Measurements from ENCODE around the gene NINL. TPM values are rescaled to one million over a fixed set of nuclear protein-coding genes. Genes with fewer than 3 reads are reported as not detected.

Gene NINL
- total RNA-seq: 5.8 and 6.9 TPM in 2 replicates

DNA sequence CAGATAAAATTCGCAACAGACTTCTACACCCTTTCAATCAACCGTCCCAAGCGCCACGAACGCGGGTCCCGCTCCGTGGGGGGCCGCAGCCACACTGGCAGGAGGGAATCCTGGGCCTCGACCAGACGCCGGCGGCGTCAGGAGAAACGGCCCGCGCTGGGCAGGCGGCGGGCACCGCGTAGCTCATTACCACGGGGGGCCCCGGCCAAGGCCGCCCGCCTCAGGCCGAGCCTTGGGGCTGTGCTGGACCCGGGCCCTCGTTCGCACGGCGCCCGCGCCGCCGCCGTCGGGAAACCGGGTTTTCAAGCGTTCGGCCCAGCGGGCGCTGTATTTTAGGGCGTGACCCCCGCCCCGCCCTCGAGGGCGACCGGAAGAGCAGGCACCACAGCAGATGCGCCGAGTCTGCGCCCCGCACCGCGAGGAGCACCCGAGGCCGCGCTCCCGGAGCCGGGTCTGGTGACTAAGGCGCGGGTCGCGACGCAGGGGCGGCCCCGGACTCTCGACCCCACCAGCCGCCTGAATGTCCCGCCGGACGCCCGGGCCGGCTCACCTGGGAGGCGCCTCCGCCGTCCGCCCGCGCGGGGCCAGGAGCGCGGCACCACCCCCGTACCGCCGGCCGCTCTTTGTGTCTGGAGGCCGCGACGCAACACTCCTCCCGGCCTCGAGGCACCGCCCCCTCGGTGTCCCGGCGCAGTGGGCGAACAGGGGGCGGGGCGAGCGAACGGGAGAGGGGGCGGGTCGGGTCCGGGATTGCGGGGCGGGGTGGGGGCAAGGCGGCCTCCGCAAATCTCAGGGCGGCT lies at the start of gene NINL:
Gene NINL (minus strand): TSS at position 627 of the 800 bp plus-strand sequence. CDS start 58,944 bp downstream, outside the sequence.

DNA sequence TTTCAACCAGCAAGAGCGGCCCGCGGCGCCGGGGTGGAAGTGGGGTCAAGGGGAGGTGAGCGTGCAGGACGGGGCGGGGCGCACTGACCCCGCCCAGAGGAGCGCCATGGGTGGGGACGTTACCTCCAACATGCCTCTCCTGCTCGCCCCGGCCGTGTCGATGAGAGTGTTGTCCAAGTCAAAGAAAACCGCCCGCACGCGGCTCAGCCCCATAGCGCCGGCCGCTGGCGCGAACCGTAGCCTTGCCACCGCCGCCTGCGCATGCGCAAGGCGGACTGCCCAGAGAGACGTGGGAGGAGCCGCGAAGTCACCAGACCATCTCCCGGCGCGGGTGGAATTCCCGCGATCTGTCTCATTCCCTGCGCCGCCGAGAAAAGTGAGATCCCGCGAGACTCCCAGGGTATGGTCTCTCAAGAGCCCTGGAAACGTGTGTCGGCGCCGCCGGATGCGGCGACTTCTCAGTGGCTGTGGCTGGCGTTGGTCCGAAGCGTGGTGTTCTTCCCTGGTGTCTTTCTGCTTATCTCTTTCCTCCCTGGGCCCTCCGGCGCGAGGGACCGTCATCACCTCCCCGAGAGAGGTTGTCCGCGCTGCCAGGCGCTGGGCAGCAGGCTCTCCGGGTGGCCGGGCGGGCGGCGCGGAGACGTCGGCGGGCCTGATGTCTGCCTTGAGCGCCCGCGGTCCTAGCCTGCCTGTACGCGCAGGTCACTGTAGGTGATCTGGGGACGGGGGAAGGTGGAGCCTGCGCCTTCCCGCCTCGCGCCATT lies 38.6 kb upstream of the NINL start, which contains the start of gene NANP:
Gene NANP (minus strand): TSS at position 279 of the 764 bp plus-strand sequence. CDS start 66 bp downstream, at position 213.

DNA sequence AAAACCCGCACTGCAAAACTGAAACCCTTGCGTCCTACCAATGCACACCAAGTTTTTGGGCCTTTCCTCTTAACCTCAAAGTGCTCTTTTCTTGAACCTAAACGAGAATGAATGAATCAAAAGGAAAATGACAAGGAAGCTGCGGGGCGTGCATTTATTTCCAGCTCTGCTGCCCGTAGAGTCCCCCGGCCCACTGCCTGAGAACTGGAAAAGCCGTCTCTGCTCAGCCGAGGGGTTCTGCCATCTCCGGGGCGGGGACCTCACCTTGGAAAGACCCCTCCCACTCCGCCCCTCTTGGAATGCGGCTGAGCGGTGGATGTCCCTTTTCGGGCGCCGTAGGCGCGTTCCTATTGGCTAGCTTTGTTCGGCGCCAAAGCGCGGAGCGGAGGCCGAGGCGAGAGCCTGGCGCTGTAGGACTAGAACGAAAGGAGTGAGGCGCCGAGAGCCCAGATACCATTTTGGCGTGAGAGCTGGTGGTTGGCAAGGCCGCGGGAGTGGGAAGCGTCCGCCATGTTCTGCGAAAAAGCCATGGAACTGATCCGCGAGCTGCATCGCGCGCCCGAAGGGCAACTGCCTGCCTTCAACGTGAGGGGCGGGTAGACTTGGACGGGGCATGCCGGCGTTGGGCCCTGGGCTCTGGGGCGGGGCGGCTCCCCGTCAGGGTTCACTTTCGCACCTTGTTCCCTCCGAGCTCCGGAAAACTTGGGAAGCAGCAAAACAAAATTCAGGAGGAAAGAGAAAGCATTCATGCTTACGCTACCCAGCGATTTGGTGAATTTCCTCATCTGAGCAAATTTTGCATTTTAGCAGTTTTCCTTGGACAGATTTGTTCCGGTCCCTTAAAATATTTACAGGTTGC lies 177.8 kb downstream of the NINL start, which contains the start of gene GINS1:
Gene GINS1 (plus strand): TSS at position 363 of the 859 bp plus-strand sequence. CDS start 148 bp downstream, at position 511.

Other genes starting within 250 kb of the NINL start
- 79.2 and 82.8 TPM in 2 replicates for gene ABHD12, start 194.7 kb downstream of the NINL start, total RNA-seq
- gene GINS1, start 177.9 kb downstream of the NINL start, total RNA-seq: 18.4 and 19.5 TPM in 2 replicates
- 5.5 and 6.9 TPM in 2 replicates for gene NANP, start 38.5 kb upstream of the NINL start, total RNA-seq
- 5.9 and 7.7 TPM in 2 replicates for gene ZNF337, start 111.3 kb upstream of the NINL start, total RNA-seq

Measured in bronchus fibroblast of lung (primary cell).